GM21786 (cell line): Measurements from ENCODE around the gene TMEM86B.
A peak's percentile ranks its signal among the peaks of the same experiment; 100 is the strongest.

Experiments used
- ATAC-seq: cut with Tn5 transposase; IDR thresholded peaks from one replicate; pipeline ENCODE4 v1.9.1; 2021; ENCODE audit not compliant: unreplicated experiment

Gene TMEM86B

GRCh38 chr19:55228403-55229031, at the start of gene TMEM86B:
TMEM86B (minus strand) TSS chr19:55228763; CDS start chr19:55228741, 22 bp downstream.
- no peak for ATAC-seq

- ATAC-seq = no peak
Observed at GRCh38 chr19:55277494-55277893, 48.9 kb upstream of the TMEM86B start.

- peak; percentile 7 for ATAC-seq
Observed at GRCh38 chr19:55276720-55277430, 48.3 kb upstream of the TMEM86B start.

- ATAC-seq = peak; percentile 44
Observed at GRCh38 chr19:55275851-55276719, 47.5 kb upstream of the TMEM86B start.

- no peak for ATAC-seq
Observed at GRCh38 chr19:55273978-55274707, 45.6 kb upstream of the TMEM86B start.

GRCh38 chr19:55272142-55272541, 43.6 kb upstream of the TMEM86B start:
- no peak for ATAC-seq

- ATAC-seq = no peak
Observed at GRCh38 chr19:55270172-55270942, 41.8 kb upstream of the TMEM86B start.

- ATAC-seq = no peak
Observed at GRCh38 chr19:55269299-55269698, 40.7 kb upstream of the TMEM86B start.

- ATAC-seq = no peak
Observed at GRCh38 chr19:55266840-55267239, 38.3 kb upstream of the TMEM86B start.

- no peak for ATAC-seq
Observed at GRCh38 chr19:55266404-55266803, 37.8 kb upstream of the TMEM86B start.

- no peak for ATAC-seq
Observed at GRCh38 chr19:55265723-55266386, 37.3 kb upstream of the TMEM86B start.

GRCh38 chr19:55265173-55265572, 36.6 kb upstream of the TMEM86B start:
- ATAC-seq = no peak

GRCh38 chr19:55264531-55264930, 36.0 kb upstream of the TMEM86B start:
- ATAC-seq = no peak

GRCh38 chr19:55262359-55262758, 33.8 kb upstream of the TMEM86B start:
- ATAC-seq = no peak

GRCh38 chr19:55261671-55262126, 33.1 kb upstream of the TMEM86B start:
- no peak for ATAC-seq

- ATAC-seq = no peak
Observed at GRCh38 chr19:55259540-55260210, 31.1 kb upstream of the TMEM86B start.

GRCh38 chr19:55258828-55259539, 30.4 kb upstream of the TMEM86B start, which contains the start of gene PPP6R1:
PPP6R1 (minus strand) TSS chr19:55259017; CDS start chr19:55247103, 11,914 bp downstream.
- peak; percentile 64 for ATAC-seq

- ATAC-seq = no peak
Observed at GRCh38 chr19:55258476-55258827, 29.9 kb upstream of the TMEM86B start.
